ENCODE measurements around the gene NDUFS7. TPM values are rescaled to one million over a fixed set of nuclear protein-coding genes. Genes with fewer than 3 reads are reported as not detected.
A peak's percentile ranks its signal among the peaks of the same experiment; 100 is the strongest.

Gene NDUFS7
- total RNA-seq, 2 experiments from 2014 or later: 117 to 119 TPM

DNA sequence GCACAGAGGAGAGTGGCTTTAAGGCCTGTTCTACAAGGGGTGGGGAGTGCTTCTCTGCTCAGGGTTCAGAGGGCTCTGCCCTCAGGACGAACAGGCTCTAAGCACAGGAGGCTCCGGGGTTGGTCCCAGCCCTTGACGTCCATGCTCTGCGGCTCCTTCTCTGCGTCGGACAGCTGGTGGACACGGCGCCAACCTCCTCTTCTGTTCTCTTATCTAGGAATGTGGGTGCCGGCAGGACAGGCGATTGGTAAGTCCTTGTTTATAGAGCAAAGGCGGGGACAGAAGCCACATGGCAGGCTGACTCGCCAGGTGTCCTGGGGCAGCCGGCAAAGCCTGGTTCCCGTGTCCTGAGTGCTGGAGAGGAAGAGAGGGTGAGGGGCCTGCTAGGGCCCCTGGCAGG, 46.0 kb downstream of the NDUFS7 start:
- CTCF ChIA-PET: no interaction called here
- POLR2A ChIA-PET: no interaction called here
- Mint-ChIP-seq H3K4me3 (no peak overlapping the region), H3K9me3 (no peaks in the 10 kb centered on the region), H3K36me3 (peaks cover 27% of the 10 kb centered on the region), H3K4me1 (ENCODE audit: low read depth) (no peaks in the 10 kb centered on the region), H3K27ac (no peak overlapping the region), H3K27me3 (no peaks in the 10 kb centered on the region)
- no peak for DNase-seq
- intact Hi-C loops (cut with micrococcal nuclease): no loop called here

GRCh38 chr19:1430246-1430645, 46.5 kb downstream of the NDUFS7 start:
- ChIA-PET CTCF (no interaction called here), POLR2A (interaction anchor here (0.6 kb wide), 2 partner anchors 9 to 14 kb away, joined by 3 to 5 read pairs; no protein-coding TSS in a partner anchor)
- Mint-ChIP-seq H3K4me3 (no peak overlapping the region), H3K9me3 (no peaks in the 10 kb centered on the region), H3K27me3 (no peaks in the 10 kb centered on the region), H3K36me3 (peaks cover 24% of the 10 kb centered on the region), H3K4me1 (ENCODE audit: low read depth) (no peaks in the 10 kb centered on the region), H3K27ac (no peak overlapping the region)
- DNase-seq: no peak
- intact Hi-C loops (cut with micrococcal nuclease): no loop called here

DNA sequence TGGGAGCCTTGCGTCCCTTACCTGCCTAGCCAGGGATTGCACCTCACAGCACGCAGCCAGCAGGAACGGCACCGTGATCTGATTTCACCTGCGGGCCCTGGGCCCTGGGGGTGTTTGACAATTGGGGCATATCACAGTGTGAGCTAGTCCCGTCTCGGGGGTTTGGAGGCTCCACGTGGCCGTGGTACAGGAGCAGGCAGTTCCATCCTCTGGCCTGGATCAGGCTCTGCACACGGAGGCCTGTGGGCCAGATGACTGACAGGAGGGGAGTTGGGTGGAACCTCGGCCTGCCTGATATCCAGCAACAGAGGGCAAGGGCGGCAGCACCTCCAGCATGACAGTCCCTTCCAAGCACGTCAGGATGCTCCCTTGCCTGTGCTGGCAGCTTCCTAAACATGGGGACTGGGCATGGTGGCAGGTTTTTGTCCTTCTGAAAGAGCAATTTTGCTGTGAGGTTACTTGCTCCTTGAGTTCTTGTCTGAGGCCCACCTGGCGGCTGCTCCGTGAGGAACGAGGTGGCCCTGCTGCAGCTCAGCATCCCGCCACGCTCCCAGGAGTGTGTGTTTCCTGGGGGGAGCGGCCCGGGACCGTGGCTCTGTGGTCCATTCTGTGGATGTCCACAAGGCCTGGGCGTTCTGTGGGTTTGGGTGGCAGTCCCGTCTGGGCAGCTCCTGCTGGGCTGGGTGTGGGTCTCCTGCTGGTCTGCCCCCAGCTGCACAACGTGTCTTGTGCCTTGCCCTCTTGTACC, 48.2 kb downstream of the NDUFS7 start:
- Mint-ChIP-seq H3K4me1 (ENCODE audit: low read depth) (no peaks in the 10 kb centered on the region), H3K36me3 (peaks cover 22% of the 10 kb centered on the region), H3K4me3 (no peak overlapping the region), H3K27ac (no peak overlapping the region), H3K27me3 (no peaks in the 10 kb centered on the region), H3K9me3 (no peaks in the 10 kb centered on the region)
- CTCF ChIA-PET: no interaction called here
- intact Hi-C loops (cut with micrococcal nuclease): no loop called here
- POLR2A ChIA-PET: no interaction called here
- DNase-seq: no peak

DNA sequence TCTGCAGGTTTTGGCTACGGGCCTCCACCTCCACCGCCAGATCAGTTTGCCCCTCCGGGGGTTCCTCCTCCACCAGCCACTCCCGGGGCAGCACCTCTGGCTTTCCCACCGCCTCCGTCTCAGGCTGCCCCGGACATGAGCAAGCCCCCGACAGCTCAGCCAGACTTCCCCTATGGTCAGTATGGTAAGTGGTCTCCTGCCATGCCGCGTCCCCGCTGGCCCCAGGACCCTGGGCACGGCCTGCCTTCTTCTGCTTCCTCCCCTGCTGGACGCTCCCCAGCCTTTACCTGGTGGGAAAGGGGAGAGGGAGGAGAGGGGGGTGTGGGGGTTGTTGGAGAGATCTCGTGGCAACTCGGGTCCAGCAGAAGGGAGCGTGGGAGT, 48.8 kb downstream of the NDUFS7 start:
- ChIA-PET POLR2A (no interaction called here), CTCF (no interaction called here)
- Mint-ChIP-seq H3K9me3 (no peaks in the 10 kb centered on the region), H3K36me3 (peaks cover 22% of the 10 kb centered on the region), H3K4me1 (ENCODE audit: low read depth) (peaks cover under 1% of the 10 kb centered on the region), H3K27me3 (no peaks in the 10 kb centered on the region), H3K27ac (no peak overlapping the region), H3K4me3 (no peak overlapping the region)
- no peak for DNase-seq
- intact Hi-C loops (cut with micrococcal nuclease): no loop called here

DNA sequence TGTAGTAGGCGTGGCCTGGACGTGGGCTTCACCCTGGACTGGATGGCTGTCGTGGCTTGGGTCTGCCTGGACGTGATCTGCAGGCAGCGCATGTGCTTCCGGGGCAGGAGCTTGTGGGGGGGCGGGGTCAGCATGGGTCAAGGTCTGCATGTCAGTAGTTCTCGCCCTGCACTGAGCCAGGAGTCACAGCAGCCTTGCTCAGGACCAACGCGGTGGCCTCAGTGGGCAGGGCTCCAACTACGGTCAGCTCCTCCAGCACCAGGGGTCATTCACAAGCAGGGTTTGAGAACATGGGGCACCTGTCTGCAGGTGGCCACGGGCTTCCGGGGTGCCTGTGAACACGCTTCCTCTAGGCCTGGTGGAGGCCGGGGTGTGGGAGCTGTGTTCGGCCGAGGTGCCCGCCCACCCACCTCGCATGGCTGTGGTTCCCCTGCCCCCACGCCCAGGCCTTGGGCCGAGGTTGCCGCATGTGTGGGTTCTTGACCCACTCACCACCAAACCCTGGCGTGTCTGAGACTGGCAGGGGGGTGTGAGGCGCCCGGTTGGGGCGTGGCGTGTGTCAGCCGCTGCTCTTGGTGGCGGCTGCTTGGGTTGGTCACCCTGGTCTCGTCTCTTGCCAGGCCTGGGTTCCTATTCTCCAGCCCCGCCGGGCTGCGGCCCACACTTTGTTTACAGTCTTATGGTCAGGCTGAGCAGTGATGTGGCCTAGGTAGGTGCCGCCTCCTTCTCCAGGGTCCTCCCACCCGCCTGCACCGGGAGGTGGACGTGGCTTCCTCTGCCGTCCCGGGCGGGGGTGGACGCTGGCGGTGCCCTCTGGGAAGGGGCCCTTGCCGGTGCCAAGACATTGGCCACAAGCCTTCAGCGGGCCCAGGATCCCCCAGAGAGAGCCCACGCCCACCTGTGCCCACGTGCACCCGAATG, 49.7 kb downstream of the NDUFS7 start:
- POLR2A ChIA-PET: no interaction called here
- CTCF ChIA-PET: no interaction called here
- no peaks in the 10 kb centered on the region for H3K27me3 Mint-ChIP-seq
- H3K9me3 Mint-ChIP-seq: no peaks in the 10 kb centered on the region
- DNase-seq: no peak
- peaks cover 22% of the 10 kb centered on the region for H3K36me3 Mint-ChIP-seq
- H3K4me3 Mint-ChIP-seq: no peak overlapping the region
- no peak overlapping the region for H3K27ac Mint-ChIP-seq
- H3K4me1 Mint-ChIP-seq (ENCODE audit: low read depth): peaks cover 9% of the 10 kb centered on the region
- intact Hi-C loops (cut with micrococcal nuclease): no loop called here

DNA sequence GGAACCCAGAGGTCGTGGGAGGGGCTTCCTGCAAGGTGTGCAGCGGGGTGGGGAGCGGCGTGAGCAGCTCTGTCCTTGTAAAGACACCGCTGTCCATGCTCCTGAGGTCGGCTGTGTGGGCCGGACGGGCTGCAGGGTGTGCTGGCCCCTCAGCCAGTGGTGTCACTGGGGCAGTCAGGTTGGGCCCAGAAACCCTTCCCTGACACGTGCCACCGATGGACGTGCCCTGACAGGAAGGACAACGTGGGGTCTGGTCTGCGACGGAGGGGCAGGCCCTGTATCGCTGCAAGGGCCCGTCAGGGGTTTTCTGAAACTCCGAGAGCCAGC, 50.3 kb downstream of the NDUFS7 start:
- Mint-ChIP-seq H3K36me3 (peaks cover 24% of the 10 kb centered on the region), H3K9me3 (no peaks in the 10 kb centered on the region), H3K4me1 (ENCODE audit: low read depth) (peaks cover 9% of the 10 kb centered on the region), H3K27ac (no peak overlapping the region), H3K27me3 (no peaks in the 10 kb centered on the region), H3K4me3 (no peak overlapping the region)
- ChIA-PET POLR2A (no interaction called here), CTCF (no interaction called here)
- intact Hi-C loops (cut with micrococcal nuclease): no loop called here
- no peak for DNase-seq

GRCh38 chr19:1434577-1435060, 50.9 kb downstream of the NDUFS7 start:
- intact Hi-C loops (cut with micrococcal nuclease): loop anchor here (5.0 kb wide), 1 partner anchor 38 kb away; no protein-coding TSS in a partner anchor
- peaks cover 30% of the 10 kb centered on the region for H3K36me3 Mint-ChIP-seq
- peaks cover 11% of the 10 kb centered on the region for H3K4me1 Mint-ChIP-seq (ENCODE audit: low read depth)
- ChIA-PET CTCF (no interaction called here), POLR2A (no interaction called here)
- DNase-seq: no peak
- H3K27me3 Mint-ChIP-seq: no peaks in the 10 kb centered on the region
- no peak overlapping the region for H3K27ac Mint-ChIP-seq
- no peak overlapping the region for H3K4me3 Mint-ChIP-seq
- no peaks in the 10 kb centered on the region for H3K9me3 Mint-ChIP-seq

DNA sequence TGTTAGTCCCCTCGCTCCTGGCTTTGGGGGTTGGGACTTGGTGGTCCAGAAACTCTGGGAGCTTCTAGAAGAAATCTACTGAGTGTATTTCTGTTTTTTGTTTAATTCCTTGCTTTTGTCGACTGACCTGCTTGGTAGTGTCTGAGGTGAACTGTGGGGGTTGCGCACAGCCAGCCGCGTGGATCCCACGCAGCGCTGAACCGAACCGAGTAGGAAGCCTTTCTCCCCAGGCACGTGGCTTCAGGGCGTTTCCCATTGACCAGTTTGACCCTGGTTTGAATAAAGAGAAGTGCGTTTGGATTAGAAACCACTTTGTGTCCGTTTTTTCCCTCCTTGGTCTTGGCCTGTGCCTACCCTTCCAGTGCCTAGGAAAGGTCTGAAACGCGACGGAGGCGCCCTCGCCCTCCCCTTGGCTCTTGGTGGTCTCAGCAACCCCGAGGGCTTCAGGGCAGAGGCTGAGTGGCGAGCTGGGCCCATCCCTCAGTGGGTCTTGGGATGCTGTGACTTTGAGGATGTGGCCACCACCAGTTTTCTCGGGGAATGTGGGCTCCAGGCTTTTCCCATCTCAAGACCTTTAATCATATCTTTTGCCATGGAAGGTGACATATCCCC, 51.8 kb downstream of the NDUFS7 start:
- Mint-ChIP-seq H3K27me3 (no peaks in the 10 kb centered on the region), H3K27ac (no peak overlapping the region), H3K4me1 (ENCODE audit: low read depth) (peaks cover 18% of the 10 kb centered on the region), H3K9me3 (no peaks in the 10 kb centered on the region), H3K36me3 (peaks cover 37% of the 10 kb centered on the region), H3K4me3 (no peak overlapping the region)
- ChIA-PET POLR2A (no interaction called here), CTCF (no interaction called here)
- intact Hi-C loops (cut with micrococcal nuclease): loop anchor here (5.0 kb wide), 1 partner anchor 37 kb away; no protein-coding TSS in a partner anchor
- DNase-seq: no peak

GRCh38 chr19:1437609-1438008, 53.9 kb downstream of the NDUFS7 start:
- intact Hi-C loops (cut with micrococcal nuclease): loop anchor here (2.0 to 5.0 kb wide), 2 partner anchors 31 to 35 kb away; partner anchors contain the start of gene DAZAP1
- Mint-ChIP-seq H3K4me1 (ENCODE audit: low read depth) (peaks cover 36% of the 10 kb centered on the region), H3K27me3 (no peaks in the 10 kb centered on the region), H3K4me3 (no peak overlapping the region), H3K27ac (no peak overlapping the region), H3K36me3 (peaks cover 49% of the 10 kb centered on the region), H3K9me3 (no peaks in the 10 kb centered on the region)
- DNase-seq: no peak
- ChIA-PET CTCF (interaction anchor here (0.8 to 1.6 kb wide), 4 partner anchors 25 to 158 kb away, joined by 3 to 4 read pairs (median 3); no protein-coding TSS in a partner anchor), POLR2A (interaction anchor here (0.7 kb wide), 1 partner anchor 40 kb away, joined by 3 read pairs; no protein-coding TSS in a partner anchor)

GRCh38 chr19:1438035-1438932, 54.6 kb downstream of the NDUFS7 start, which contains the start of gene RPS15:
TSS of gene RPS15 (plus strand) at chr19:1438396. CDS start at chr19:1438426, 30 bp downstream.
- CTCF ChIA-PET: interaction anchor here (0.7 to 1.0 kb wide), 4 partner anchors 26 to 159 kb away, joined by 3 read pairs; no protein-coding TSS in a partner anchor
- POLR2A ChIA-PET: interaction anchor here (0.7 kb wide), 1 partner anchor 40 kb away, joined by 3 read pairs; no protein-coding TSS in a partner anchor

GRCh38 chr19:1438933-1439354, 55.2 kb downstream of the NDUFS7 start:
- peak overlapping the region; percentile 98 for H3K27ac Mint-ChIP-seq
- intact Hi-C loops (cut with micrococcal nuclease): loop anchor here (2.0 to 5.0 kb wide), 2 partner anchors 32 to 33 kb away; partner anchors contain the start of gene DAZAP1
- peak overlapping the region; percentile 99 for H3K4me3 Mint-ChIP-seq
- H3K27me3 Mint-ChIP-seq: no peaks in the 10 kb centered on the region
- peaks cover 36% of the 10 kb centered on the region for H3K4me1 Mint-ChIP-seq (ENCODE audit: low read depth)
- H3K9me3 Mint-ChIP-seq: no peaks in the 10 kb centered on the region
- ChIA-PET CTCF (interaction anchor here (0.7 kb wide), 1 partner anchor 39 kb away, joined by 3 read pairs; no protein-coding TSS in a partner anchor), POLR2A (no interaction called here)
- H3K36me3 Mint-ChIP-seq: peaks cover 47% of the 10 kb centered on the region
- DNase-seq: no peak

More at GRCh38 chr19:1438035-1438932, 54.6 kb downstream of the NDUFS7 start, which contains the start of gene RPS15:
- intact Hi-C loops (cut with micrococcal nuclease): loop anchor here (2.0 to 5.0 kb wide), 2 partner anchors 31 to 34 kb away; partner anchors contain the start of gene DAZAP1
- Mint-ChIP-seq H3K36me3 (peaks cover 47% of the 10 kb centered on the region), H3K27me3 (no peaks in the 10 kb centered on the region), H3K4me3 (peak within 1 kb of the TSS; percentile 99), H3K4me1 (ENCODE audit: low read depth) (peaks cover 36% of the 10 kb centered on the region), H3K9me3 (no peaks in the 10 kb centered on the region), H3K27ac (peak within 1 kb of the TSS; percentile 98)
- DNase-seq: peak; percentile 97
